H1 (cell line): ENCODE results near the gene CPNE5. TPM values are rescaled to one million over a fixed set of nuclear protein-coding genes. Genes with fewer than 3 reads are reported as not detected.

Experiments used
- KDM1A ChIP-seq: fragments of 200-600, 300-600 bp; sonication (generic); IDR thresholded peaks from 2 replicates; pipeline ENCODE4 v1.7.1; 2016; ENCODE audit warnings: mild to moderate bottlenecking, low read length, borderline replicate concordance
- RXRA ChIP-seq: IDR thresholded peaks from 2 replicates; pipeline ENCODE4 v1.6.1; 2011; ENCODE audit warnings: low read depth, mild to moderate bottlenecking, low read length, moderate library complexity; ENCODE audit not compliant: insufficient read depth
- polyA plus RNA-seq, 7 experiments: library from polyadenylated mRNA; depleted of rRNA in 3 of 7; stranded (reverse) in 5 of 7; unstranded in 2 of 7; fragments of >200 nt in 5 of 7; fragments of 200-250 nt in 2 of 7; gene quantifications; 1 replicate in 5 of 7; 2 replicates in 1 of 7; 4 replicates in 1 of 7; pipeline versions ENCODE4 v1.2.1 to v1.2.3, GENCODE V29; 2011 to 2013; ENCODE audit warnings: missing spikeins in 2 of 7, mixed read lengths in 2 of 7
- total RNA-seq: library from RNA; stranded (reverse); fragmentation: NEBNext Ultra II Directional; extraction: Animal tissue kit (Norgen Biotek cat#: 25700); gene quantifications from 2 replicates; pipeline ENCODE4 v1.2.1, GENCODE V29; 2021

The CPNE5 gene
- total and polyA plus RNA-seq, 2 of the 8 experiments (the other 6 are each of a cell fraction or from before 2014, with no cell fraction given): 0.88 to 1.8 TPM

GRCh38 chr6:36788186-36788585 lies 51.1 kb downstream of the CPNE5 start (continued):
- TF ChIP-seq RXRA: no peak
- TF ChIP-seq KDM1A: no peak
